GM12892 (cell line): Measurements from ENCODE around the gene LYRM4.

ENCODE experiments used
- DNase-seq: peaks from one replicate; pipeline ENCODE4 v3.0.0; 2011; ENCODE audit not compliant: insufficient read length
- FAIRE-seq: peaks from 2 replicates; lab custom pipeline; 2011; peaks lifted over from hg19 to GRCh38; lab: Jason Lieb, UNC
- POLR2A ChIP-seq: IDR thresholded peaks from 2 replicates; pipeline ENCODE4 v1.6.1; 2011; ENCODE audit warnings: low read depth, low read length, control low read depth
- POLR2AphosphoS5 ChIP-seq: IDR thresholded peaks from 2 replicates; pipeline ENCODE4 v1.6.1; 2011; ENCODE audit warnings: low read depth, low read length, control low read depth
- TAF1 ChIP-seq: IDR thresholded peaks from 2 replicates; pipeline ENCODE4 v1.6.1; 2011; ENCODE audit warnings: low read depth, mild to moderate bottlenecking, control low read depth, low read length, borderline replicate concordance

Gene LYRM4

DNA sequence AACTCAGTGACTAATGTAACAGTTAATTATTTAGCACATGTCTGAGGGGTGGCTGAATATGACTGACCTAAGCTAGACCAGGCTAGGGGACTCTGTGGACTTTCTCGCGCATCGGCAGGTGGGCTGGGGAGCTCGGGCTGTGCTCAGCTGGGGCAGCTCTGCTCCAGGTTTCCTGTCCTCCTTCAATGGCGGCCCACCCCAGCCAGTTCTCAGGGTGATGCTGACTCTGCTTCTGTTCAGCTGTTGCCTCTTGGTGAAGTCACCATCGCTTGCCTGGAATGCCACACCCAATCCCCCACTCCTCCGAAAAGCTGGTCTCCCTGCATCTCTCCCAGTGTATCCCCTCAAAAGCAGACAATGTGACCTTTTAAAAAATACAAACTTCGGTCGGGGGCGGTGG lies 155.6 kb downstream of the LYRM4 start:
- TF ChIP-seq POLR2AphosphoS5 (no peak), POLR2A (no peak), TAF1 (no peak)
- FAIRE-seq, result no peak
- no peak for DNase-seq

DNA sequence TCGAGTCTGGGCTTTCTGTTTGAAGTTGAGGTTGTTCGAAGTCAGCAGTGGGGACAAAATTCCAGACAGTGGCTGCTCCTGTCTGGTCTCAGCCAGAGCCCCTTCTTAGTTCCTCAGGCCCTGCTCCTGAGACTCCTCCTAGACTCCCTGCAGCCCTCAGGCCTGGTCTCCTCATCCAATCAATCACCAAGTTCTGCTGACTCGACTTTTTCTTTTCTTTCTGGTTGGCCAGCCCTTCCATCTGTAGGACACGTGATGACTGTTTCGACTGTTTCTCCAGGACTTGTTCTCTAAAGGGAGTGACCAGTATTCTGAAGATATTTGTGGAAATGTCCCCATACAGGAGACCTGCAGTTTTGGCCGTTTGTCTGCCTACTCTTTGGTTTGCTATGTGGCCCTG lies 156.1 kb downstream of the LYRM4 start:
- TF ChIP-seq POLR2AphosphoS5 (no peak), POLR2A (no peak), TAF1 (no peak)
- DNase-seq (no peak), FAIRE-seq (no peak)

GRCh38 chr6:5103250-5103649 lies 157.5 kb downstream of the LYRM4 start:
- no peak for FAIRE-seq
- no peak for TF ChIP-seq POLR2AphosphoS5
- no peak for TF ChIP-seq TAF1
- no peak for TF ChIP-seq POLR2A

GRCh38 chr6:5102267-5102970 lies 158.3 kb downstream of the LYRM4 start:
- no peak for FAIRE-seq
- TF ChIP-seq POLR2A, result no peak
- no peak for TF ChIP-seq POLR2AphosphoS5
- no peak for TF ChIP-seq TAF1

More at GRCh38 chr6:5103250-5103649, 157.5 kb downstream of the LYRM4 start:
- DNase-seq, result no peak

DNA sequence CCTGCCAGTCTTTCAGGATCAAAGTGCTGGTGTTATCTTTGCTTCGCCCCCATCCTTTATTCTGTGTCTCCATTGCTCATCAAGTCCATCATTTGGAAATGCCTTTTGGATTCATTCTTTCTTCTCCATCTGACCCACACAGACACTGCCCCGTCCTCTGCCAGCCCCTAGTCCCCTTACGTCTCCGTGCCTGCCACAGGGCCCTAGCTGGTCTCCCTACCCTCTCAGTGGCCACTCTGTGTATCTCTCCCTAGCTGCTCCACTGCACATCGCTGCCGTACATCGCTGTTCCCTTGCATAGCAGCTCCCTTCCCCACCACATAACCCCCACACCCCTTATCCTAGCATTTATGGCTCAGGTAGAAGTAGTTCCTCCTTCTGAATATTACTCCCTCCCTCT lies 159.9 kb downstream of the LYRM4 start:
- TF ChIP-seq TAF1 (no peak), POLR2AphosphoS5 (no peak), POLR2A (no peak)
- FAIRE-seq (no peak), DNase-seq (no peak)

More at GRCh38 chr6:5102267-5102970, 158.3 kb downstream of the LYRM4 start:
- no peak for DNase-seq

DNA sequence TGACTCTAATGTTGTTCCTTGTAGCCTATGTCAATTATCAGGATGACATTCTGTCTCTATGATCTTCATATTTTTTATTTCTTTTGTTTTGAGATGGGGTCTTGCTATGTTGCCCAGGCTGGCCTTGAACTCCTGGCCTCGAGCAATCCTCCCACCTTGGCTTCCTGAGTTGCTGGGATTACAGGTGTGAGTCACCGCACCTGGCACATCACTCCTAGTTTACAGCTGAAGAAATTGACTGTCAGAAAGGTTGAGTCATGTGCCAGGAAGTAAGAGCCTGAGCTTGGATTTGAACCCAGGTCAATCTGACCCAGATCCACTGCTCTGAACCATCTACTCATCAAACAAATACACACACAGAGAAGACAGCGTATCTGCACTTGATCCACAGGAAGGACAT lies 161.2 kb downstream of the LYRM4 start:
- TF ChIP-seq POLR2AphosphoS5 (no peak), TAF1 (no peak), POLR2A (no peak)
- DNase-seq (no peak), FAIRE-seq (no peak)

DNA sequence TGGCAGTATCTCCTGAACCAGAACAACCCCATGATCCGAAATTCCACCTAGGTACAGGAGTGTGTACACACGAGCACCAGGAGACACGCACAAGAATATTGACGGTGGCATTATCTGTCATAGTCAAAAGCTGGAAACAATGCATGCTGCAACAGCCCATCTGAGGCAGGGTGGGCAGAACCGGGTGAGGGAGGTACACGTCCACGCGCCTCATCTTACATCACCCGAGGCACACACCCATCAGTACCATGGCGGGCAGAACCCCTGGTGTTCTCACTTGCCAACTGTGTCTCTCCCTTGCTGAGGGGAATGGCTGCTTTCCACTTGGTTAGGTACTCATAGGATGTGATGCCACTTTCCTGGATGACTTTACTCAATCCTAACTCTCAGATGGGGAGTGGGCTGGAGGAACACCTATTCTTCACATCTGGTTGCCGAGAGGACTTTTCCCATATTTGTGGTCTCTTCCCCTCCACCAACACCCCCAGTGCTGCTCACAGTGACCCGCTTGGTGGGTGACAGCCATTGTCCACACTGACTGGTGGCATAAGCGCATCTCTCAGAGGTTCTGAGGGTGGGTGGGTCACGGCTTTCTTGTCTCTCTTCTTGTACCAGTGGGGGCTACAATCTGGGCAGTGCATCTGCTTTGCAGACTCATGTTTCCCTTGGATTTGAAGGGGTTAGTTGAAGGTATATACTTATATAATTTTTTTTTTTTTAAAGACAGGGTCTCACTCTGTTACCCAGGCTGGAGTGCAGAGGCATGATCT lies 162.1 kb downstream of the LYRM4 start:
- FAIRE-seq (no peak), DNase-seq (no peak)
- no peak for TF ChIP-seq TAF1

GRCh38 chr6:5096482-5096881 lies 164.3 kb downstream of the LYRM4 start:
- no peak for FAIRE-seq
- no peak for DNase-seq
- TF ChIP-seq POLR2AphosphoS5 (no peak), TAF1 (no peak), POLR2A (no peak)

- no peak for DNase-seq
- peak; percentile 5 for FAIRE-seq
- TF ChIP-seq TAF1 (no peak), POLR2AphosphoS5 (no peak), POLR2A (no peak)
Measured at GRCh38 chr6:5095236-5095635, 165.5 kb downstream of the LYRM4 start.

DNA sequence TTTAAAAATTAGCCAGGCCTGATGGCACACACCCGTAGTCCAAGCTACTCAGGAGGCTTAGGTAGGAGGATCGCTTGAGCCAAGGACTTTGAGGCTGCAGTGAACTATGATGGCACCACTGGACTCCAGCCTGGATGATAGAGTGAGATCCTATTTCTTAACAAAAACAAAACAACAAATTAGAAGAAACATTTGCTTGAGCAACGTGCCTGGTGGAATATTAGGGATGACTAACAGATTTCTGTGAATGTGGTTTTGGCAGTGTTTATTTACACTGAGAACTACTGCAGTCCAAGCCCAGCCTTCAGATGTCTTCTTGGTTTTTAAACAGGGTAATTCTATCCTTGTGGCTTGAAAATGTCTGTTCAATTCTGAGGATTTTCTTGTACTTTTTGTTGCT lies 166.4 kb downstream of the LYRM4 start:
- TF ChIP-seq POLR2A (no peak), TAF1 (no peak), POLR2AphosphoS5 (no peak)

GRCh38 chr6:5093231-5094015 lies 167.3 kb downstream of the LYRM4 start:
- no peak for FAIRE-seq

More for the DNA sequence above, 166.4 kb downstream of the LYRM4 start:
- FAIRE-seq, result no peak
- no peak for DNase-seq

More at GRCh38 chr6:5093231-5094015, 167.3 kb downstream of the LYRM4 start:
- no peak for DNase-seq
- TF ChIP-seq POLR2A, result no peak
- no peak for TF ChIP-seq TAF1
- TF ChIP-seq POLR2AphosphoS5, result no peak
